HL-60/S4 treated with retinoic acid at 250 ng/mL for 4 days and 3 days (cell line): ENCODE results near the gene KRTAP5-10.
"Not testable (repeated sequence)": the region's sequence is repeated elsewhere in the genome, so short reads cannot be mapped to it uniquely, and the experiment has no call there.

Source experiments
- in situ Hi-C: fragments of 300-500 bp; cut with MboI; formaldehyde crosslinking; loops from 2 replicates; pipeline ENCODE4 v1.7.0; 2022; ENCODE audit warnings: low sequenced_read_pairs

The KRTAP5-10 gene

GRCh38 chr11:71565263-71565662 is at the start of gene KRTAP5-10:
TSS of gene KRTAP5-10 (plus strand) at chr11:71565563. CDS start at chr11:71565588, 25 bp downstream.
- in situ Hi-C loops, result no loop called here

GRCh38 chr11:71518506-71519471 is 46.6 kb upstream of the KRTAP5-10 start:
- in situ Hi-C loops, result no loop called here

- in situ Hi-C loops, result no loop called here
These were observed 45.8 kb upstream of the KRTAP5-10 start for GRCh38 chr11:71519546-71519945.

GRCh38 chr11:71525188-71525937 is 40.0 kb upstream of the KRTAP5-10 start:
- in situ Hi-C loops, result no loop called here

- in situ Hi-C loops, result no loop called here
These were observed 39.3 kb upstream of the KRTAP5-10 start for GRCh38 chr11:71525938-71526495.

- in situ Hi-C loops, result not testable (repeated sequence)
These were observed 38.4 kb upstream of the KRTAP5-10 start, which contains the start of gene KRTAP5-7 for GRCh38 chr11:71526796-71527575. TSS of gene KRTAP5-7 (plus strand) at chr11:71527267. CDS start at chr11:71527301, 34 bp downstream.

GRCh38 chr11:71527576-71528210 is 37.7 kb upstream of the KRTAP5-10 start:
- in situ Hi-C loops, result no loop called here

GRCh38 chr11:71530602-71531001 is 34.8 kb upstream of the KRTAP5-10 start:
- in situ Hi-C loops, result no loop called here

GRCh38 chr11:71532036-71532610 is 33.2 kb upstream of the KRTAP5-10 start:
- in situ Hi-C loops, result no loop called here

- in situ Hi-C loops, result not testable (repeated sequence)
These were observed 30.4 kb upstream of the KRTAP5-10 start for GRCh38 chr11:71534711-71535608.

GRCh38 chr11:71535825-71536224 is 29.5 kb upstream of the KRTAP5-10 start:
- in situ Hi-C loops, result no loop called here

GRCh38 chr11:71537537-71537936 is 27.8 kb upstream of the KRTAP5-10 start:
- in situ Hi-C loops, result no loop called here

GRCh38 chr11:71537977-71538665 is 27.2 kb upstream of the KRTAP5-10 start, which contains the start of gene KRTAP5-8:
TSS of gene KRTAP5-8 (plus strand) at chr11:71538025. CDS start at chr11:71538056, 31 bp downstream.
- in situ Hi-C loops, result not testable (repeated sequence)

GRCh38 chr11:71538666-71538990 is 26.7 kb upstream of the KRTAP5-10 start:
- in situ Hi-C loops, result no loop called here

- in situ Hi-C loops, result no loop called here
These were observed 26.3 kb upstream of the KRTAP5-10 start for GRCh38 chr11:71539017-71539416.

GRCh38 chr11:71539971-71540370 is 25.4 kb upstream of the KRTAP5-10 start:
- in situ Hi-C loops, result not testable (repeated sequence)

- in situ Hi-C loops, result not testable (repeated sequence)
These were observed 24.6 kb upstream of the KRTAP5-10 start for GRCh38 chr11:71540521-71541304.
